Measurements from ENCODE around the gene PPFIA4. TPM values are rescaled to one million over a fixed set of nuclear protein-coding genes. Genes with fewer than 3 reads are reported as not detected.

Gene PPFIA4
- total RNA-seq, 1 donor from 2014 or later, result 0.13 TPM

DNA sequence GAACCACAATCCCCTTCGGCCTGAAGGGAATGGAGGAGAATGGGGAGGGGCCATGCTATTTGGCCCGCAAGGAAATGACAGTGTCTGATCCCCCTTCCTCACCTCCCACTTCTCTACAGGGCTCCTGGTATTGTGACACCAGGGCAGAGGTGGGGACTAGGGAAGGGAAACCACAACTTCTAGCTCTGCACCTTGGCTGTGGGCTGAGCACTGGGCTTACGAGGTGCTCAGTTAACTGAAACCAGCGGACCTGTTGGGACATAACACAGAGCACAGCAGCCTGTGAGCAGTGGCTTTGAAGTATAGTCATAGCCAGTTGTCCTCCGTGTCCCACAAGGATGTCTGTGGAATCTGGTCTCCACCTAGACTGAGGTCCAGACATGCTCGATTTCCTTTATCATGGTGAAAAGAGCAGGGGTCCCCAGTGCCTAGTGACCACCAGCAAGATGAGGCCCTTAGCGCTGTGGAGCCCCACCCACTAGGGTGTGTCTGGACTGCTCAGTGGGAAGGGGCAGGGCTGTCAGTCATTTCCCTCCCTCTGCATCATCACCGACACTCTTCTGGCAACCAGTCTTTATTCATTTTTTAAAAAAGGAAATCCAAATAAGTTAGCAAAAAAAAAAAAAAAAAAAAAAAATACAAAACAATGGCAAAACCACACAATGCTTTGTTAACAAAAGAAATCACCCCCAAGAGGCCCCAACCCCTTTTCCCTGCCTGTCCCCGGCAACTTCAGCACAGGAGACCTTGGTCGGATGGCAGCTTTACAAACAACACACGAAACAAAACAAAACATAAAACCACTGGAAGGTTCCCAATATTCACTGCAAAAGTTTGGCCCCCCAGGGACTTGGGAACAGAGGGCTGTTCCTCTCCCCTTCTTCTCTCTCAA lies 56.5 kb downstream of the PPFIA4 start:
- no peak for DNase-seq (ENCODE audit: low read depth in 2 of 2)

DNA sequence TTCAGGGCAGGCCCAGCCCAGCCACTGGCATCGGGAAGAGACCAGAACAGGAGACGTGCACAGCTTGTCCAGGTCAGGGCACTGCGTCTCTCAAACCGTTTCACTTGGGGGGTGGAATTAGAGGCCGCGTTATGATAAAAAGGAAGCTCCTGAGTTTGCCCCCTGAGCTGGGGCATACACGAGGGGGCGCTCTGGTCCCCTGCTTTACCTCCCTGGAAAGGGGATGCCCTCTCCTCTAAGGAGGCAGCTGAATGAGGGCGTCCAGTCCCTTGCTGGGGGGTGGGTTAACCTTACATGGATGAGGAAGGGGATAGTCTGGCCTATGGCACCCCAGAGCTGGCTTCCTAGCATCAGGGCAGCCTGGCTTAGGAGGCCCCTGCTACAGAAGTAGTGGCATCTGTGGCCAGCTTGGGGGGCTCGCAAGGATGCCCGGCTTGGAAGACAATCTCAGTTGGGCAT lies 57.2 kb downstream of the PPFIA4 start:
- no peak for DNase-seq (ENCODE audit: low read depth in 2 of 2)

DNA sequence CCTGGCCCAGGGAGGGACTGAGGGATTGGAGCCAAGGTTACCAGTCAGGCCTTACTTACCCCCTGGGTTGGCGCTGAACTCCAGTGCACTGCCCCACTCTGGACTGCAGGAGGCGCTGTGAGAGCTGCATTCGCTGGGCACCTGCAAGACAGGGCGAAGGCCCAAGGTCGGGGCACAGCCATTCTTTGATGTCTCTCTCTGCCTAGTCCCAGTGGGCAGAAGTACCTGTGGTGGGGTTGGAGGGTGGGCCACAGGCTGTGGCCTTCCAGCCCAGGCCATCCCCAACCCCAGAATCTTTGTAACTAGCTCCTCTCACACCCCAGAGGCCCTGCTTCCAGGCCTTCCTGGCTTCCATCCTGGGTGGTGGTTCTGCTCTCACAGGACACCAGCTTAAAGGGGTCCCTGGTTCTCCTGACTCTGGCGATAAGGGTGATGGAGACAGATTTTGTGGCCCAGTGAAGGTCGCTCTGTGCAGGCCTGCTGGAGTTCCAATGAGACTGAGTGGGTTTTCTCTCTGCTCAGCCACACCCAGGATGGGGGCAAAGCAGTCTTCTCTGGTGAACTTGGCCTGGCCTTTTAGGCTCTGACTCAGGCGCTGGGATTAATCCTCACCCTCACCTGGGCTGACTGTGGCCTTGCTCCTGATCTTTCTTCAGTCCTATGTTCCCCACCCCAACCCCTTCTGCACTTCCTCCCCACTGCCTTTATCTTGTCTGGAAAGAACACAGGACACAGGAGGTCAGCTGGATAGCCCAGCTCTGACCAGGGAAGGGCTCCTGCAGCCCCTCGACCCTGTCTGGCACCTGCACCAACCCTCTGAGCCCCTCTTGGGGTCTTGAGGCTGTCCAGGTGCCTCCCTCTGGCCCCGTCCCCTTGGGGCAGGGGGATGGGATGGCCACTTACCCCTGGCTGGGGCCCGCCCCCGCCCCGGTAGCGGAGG lies 58.6 kb downstream of the PPFIA4 start:
- DNase-seq (ENCODE audit: low read depth in 2 of 2), result no peak

DNA sequence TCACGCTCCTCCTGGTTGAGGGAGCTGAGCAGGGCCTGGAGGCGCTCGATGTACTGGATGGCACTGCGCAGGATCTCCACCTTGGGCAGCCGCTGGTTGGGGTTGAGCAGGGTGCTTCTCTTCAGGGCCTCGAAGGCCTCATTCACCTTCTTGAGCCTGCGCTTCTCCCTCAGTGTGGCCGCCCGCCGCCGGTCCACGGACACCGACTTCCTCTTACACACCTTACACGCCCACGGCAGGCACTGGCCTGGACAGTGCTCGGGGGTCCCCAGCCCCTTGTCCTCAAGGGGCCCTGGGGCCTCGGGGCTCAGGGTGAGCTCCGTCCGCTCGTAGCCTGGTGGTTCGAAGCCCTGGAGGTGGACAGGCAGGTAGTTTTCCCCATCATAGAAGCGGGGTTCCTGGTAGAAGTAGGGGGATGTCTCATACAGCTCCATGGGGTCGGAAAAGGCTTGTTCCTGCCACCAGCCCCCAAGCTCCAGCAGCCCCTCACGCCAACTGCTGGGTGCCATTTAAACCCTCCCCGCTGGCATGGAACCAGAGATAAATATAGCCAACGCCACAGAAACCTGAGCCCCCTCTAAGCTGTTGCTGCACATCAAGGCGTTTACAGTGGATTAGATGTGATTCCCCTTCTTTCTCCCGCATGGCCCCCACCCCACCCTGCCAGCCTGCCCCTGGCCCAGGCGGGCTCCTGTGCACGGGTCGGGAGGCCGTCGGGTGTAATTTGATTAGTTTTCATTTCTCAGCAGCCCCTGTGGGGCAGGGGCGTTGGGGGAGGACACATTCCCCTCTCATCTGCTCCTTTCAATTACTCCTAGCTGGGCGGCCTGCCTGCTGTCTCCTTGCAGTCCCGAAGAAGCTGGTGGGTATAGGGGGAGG lies 59.5 kb downstream of the PPFIA4 start, which contains the start of gene MYOG:
TSS of gene MYOG (minus strand) at position 485 of the 879 bp plus-strand sequence. CDS start at position 434, 51 bp downstream.
- no peak for DNase-seq (ENCODE audit: low read depth in 2 of 2)

DNA sequence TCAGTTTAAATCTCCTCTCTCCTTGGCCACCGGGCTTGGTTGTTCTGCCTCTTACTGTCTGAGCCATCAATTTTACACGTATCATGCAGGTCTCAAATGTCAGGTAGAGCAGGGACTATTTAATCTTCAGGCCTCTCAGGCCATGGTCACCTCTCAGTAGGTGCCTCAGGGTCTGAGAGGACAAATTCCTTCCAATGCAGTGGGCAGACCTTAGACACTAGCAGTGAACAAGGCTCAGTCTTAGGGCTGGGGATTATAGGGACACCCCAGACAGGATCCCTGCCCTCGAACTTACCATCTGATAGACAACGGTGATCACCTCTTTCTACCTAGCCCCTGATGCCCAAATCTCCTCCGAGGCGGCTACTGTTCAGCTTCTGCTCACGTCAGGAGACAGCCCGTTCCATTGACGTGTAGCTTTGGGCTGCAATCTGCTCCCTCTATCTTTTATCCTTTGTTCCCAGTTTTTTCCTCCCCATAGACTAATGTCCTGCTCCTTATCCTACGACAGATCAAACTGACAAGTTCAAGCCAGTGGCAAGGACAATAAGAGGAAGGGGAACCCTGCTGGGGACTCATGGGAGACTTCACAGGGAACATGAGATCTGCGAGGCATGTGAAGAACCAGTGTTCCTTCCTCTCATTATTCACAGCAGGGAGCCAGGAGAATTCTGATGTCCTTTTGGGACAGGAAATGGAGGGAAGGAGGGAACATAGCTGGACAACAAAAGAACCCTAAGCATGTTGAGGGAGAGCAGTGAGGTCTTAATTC lies 60.9 kb downstream of the PPFIA4 start:
- DNase-seq (ENCODE audit: low read depth in 2 of 2), result no peak

DNA sequence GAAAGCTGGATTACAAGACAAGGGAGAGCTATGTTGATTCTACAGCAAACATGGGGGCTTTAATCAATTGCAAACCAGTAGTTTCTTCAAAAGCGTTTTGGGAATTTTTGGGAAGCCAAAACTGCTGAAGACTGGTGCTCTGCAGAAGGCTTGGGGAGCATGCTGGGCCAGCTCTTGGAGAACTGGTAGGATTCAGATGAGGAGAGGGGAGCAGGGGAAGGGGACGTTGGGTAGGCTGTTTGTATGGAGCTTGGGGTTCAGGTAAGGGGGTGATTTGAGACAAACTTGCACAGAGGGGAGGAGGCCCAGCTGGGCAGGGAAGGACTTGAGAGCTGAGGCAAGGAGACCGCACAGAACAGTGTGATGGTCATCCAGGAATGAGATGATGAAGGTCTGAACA lies 62.1 kb downstream of the PPFIA4 start:
- DNase-seq (ENCODE audit: low read depth in 2 of 2), result no peak

DNA sequence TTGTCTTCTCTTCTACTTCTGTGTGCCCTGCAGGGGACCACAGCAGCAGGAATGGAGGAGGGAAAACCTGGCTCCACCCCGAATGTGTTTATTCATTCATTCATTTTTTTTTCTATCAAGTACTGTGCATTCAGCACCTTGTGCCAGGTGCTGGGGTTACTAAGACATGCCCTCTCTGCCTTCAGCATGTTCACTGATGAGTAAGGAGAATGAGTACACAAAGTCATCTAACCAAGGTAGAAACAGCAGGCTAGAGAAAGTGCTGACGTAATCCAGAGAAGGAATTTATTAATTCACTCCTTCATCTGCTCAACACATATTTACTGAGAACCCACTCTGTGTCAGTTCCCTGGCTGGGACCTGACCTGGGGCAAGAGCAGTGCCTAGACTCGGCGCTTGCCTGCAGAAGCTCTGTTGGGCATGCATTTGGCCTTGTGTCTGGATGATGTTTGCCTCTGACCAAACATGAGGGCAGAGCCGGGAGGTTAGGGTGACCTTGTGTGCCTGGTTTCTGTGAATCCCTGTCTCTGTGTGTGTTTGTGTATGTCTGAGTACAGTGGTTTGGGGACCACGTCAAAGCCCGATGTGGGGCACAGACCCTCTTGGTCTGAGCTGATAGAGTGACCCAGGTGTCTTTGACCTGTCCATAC lies 62.8 kb downstream of the PPFIA4 start:
- no peak for DNase-seq (ENCODE audit: low read depth in 2 of 2)

DNA sequence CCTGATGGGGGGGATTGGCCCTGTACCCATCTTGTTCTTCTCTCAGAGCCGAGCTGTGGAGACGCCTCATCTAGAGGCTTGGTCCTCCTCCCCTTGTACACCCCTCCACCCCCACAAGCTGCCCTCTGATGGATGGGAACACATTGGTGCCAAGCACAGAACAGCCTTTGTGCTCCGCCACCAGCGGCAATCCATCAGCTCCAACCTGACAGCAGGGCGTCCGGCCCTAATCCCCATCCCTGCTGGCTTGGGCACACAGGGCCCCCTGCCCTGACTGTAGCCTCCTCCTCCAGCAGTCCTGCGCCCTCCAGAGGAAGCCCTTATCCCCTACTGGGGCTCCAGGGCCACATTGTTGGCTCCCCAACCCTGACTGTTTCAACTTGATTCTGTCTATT lies 63.4 kb downstream of the PPFIA4 start:
- DNase-seq (ENCODE audit: low read depth in 2 of 2), result no peak

DNA sequence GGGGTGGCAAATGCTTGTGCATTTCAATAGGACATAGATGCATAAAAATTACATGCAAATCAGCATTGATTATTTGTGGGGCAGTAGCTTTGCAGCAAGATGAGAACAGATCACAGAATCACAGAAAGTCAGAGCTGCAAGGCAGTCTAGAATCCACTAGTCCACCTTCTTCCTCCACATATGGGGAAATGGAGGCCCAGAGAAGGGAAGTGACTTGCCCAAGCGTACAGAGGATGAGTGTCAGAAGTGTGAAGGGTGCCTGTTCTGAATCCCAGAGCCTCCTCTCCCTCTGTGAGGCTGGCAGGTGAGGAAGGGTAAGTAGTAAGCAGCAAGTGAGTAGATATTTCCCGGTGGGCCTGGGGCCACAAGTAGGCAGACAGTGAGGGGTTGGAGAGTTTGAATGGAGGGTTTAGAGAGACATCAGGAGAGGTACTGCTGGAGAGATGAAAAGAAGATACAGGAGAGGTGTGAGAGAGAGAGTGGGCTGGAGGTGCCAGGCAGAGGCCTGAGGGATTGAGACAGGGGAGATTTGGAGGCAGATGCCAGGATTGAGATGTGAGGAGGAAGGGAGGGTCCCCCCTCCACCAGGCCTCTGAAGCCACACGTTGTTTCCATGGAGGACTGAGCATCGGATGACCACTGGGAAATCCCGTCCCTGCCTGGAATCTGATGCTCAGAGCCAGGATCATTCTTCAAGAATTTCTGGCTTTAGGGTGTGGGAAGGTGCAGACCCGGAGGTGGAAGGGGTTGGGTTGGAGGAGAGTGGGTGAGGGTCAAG lies 64.3 kb downstream of the PPFIA4 start:
- DNase-seq (ENCODE audit: low read depth in 2 of 2), result no peak

DNA sequence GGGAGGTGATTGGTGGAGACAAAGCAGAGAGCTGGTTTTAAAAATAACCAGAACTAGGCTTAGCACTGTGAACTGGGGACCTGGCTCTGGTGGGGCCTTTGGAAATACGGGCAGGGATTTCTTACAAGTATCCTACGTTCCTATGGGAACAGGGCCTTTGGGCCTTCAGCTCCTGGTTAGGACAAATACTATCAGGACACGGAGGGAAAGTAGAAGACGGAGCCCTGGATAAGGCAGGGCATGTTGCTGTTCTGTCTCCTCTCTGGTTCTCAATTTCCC lies 64.8 kb downstream of the PPFIA4 start:
- DNase-seq (ENCODE audit: low read depth in 2 of 2), result no peak

DNA sequence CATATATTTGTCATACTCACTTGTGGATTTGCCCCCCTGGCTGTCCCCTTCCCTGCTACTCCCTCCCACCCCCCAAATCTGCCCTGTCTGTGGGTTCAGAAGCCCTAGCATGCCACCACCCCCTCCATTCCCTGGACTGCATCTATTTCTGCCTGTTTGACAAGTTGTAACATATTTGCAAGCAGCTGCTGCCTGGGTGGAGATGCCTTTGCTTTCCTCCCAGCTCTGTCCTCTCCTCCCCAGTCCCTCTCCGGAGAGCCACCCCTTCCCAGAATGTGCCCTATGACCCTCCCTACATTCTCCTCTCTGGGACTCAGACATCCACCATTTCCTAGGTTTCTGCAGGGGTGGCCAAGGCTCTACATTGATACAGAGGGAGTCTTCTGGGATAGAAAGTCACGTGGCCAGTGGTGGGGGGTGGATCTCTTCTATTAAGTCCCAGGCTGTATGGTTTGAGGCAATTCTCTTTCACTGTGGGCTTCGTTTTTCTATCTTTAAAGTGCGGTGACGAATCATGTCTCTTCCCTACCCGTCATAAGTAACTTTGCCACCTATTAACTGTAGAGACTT lies 65.6 kb downstream of the PPFIA4 start:
- DNase-seq (ENCODE audit: low read depth in 2 of 2), result no peak

DNA sequence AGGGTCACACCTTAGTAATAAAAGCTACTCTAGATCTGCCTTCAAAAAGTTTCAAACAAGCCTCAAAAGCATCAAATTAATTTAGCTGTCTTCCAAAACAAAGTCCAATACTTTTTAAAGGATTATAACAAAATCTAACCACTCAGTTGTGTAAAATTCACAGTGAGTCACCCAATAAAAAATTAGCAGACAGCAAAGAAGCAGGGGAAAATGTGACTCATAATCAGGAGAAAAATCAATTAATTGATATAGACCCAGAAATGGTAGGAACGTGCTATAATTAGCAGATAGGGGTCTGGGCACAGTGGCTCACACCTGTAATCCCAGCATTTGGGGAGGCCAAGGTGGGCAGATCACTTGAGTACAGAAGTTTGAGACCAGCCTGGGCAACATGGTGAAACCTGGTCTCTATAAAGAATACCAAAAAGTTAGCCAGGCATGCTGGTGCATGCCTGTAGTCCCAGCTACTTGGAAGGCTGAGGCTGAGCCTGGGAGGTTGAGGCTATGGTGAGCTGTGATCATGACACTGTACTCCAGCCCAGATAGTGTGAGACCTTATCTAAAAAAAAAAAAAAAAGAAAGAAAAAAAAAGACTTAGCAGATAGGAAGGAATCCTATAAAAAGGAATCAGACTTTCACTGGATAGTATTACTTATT lies 67.6 kb downstream of the PPFIA4 start:
- DNase-seq (ENCODE audit: low read depth in 2 of 2), result no peak

DNA sequence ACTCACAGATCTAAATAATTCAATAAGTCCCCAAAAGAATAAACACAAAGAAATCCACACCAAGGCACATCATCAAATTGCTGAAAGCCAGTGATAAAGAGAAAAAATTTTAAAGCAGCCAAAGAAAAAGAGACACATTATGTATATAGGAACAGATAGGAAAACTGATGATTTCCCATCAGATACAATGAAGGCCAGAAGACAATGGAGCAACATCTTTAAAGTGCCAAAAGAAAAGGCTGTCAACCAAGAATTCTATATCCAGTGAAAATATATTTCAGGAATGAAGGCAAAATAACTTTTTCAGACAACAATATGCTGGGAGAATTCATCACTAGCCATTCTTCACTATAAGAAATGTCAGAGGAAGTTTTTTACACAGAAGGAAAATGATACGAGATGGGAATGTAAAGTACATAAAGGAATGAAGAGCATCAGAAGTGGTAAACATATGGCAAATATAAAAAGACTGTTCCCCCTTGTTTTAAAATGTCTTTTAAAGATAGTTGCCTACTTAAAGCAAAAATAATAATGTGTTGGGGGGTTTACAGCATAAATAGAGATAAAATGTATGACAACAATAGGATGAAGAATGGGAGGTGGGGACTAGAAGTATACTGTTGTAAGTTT lies 68.9 kb downstream of the PPFIA4 start:
- no peak for DNase-seq (ENCODE audit: low read depth in 2 of 2)

DNA sequence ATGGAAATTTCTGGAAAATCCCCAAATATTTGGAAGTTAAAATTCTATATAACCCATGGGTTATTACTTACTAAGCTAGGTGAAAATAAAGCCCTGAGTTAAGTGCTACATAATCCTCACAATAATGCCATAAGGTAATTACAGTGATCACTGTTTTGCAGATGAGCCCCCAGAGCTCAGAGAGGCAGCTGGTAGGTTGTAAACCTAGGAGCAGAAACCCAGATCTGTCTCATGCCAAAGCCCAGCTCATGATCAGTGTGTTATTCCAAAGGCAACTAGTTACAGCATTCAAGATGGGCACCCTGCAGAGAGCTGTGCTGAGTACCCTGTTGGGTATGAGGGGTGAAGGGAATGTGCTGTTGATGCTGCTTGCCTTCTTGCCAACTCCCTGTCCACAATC lies 70.3 kb downstream of the PPFIA4 start:
- DNase-seq (ENCODE audit: low read depth in 2 of 2), result no peak

DNA sequence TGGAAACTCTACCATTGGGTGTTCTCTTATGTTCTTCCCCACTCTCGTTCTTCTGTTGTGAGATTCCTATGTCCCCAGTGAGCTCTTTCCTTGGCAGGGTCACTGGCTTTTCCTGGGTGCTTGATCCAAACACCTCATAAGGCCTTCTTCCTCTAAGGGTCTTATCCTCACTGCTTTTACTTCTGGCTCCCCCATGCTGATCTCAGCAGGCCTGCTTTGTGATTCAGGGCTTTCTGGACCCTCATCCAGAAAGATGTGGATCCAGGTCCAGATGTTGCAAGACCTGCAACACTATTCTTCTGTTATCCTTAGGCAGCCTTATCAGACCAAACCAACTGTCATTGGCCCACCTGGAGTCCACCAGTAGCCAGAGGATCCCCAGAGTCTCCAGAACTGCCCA lies 70.7 kb downstream of the PPFIA4 start:
- no peak for DNase-seq (ENCODE audit: low read depth in 2 of 2)

DNA sequence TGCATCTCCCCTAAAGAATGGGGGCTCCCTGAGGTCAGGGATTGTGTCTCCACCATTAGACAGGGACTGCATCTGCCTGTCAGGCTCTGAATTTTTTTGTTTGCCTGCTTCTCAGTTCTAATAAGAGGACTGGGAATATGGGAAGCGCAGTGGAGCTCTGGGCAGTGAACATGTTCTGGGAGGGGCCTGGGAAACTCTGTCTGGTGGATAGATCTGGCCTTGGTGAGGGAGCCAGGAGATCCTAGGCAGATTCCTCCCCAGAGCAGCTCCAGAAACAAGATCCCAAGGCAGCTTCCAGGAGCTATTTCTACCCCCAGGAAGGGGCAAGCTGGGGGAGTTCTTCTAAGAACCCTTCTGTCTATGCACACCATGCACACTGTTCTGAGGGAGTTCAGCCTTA lies 72.2 kb downstream of the PPFIA4 start:
- no peak for DNase-seq (ENCODE audit: low read depth in 2 of 2)

DNA sequence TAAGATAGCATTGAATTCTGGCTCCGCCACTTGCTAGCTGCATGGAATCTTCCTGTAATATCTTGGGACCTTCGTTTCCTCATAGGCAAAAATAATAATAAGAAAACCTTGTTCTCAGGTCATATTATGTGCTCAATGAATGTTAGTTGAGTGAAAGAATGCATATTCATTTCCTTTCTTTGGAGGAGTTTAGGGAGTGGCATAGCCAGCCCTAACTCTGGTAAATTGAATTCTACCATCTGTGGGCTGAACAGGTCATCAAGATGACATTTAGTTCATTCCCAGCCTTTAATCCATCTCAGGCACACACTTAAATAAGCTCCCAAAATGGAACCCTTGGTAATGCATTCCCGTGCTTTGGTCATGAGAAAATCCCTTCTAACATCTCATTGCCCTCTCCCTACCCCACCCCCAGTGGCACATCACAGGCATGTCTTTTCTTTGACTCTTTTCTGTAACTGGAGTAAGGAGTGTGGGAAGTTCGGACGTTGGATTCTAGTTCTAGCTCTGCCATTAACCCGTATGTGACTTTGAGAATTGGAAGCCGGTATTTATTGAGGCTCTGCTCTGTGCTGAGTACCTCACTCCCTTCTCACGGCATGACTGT lies 72.7 kb downstream of the PPFIA4 start:
- DNase-seq (ENCODE audit: low read depth in 2 of 2), result no peak

Data from dermis microvascular lymphatic vessel endothelial cell (primary cell).